C4-2B (cell line): Measurements from ENCODE around the gene CCDC201.

ENCODE experiments used
- ZFX ChIP-seq: fragments of 450-650 bp; IDR thresholded peaks from 2 replicates; pipeline ENCODE4 v1.6.1; 2017
- TF ChIP-seq, protein P1 (sequence below): fragments of 450-650 bp; conservative IDR thresholded peaks from 2 replicates; pipeline ENCODE4 v1.5.1; 2017; ENCODE audit warnings: mild to moderate bottlenecking

DNA sequence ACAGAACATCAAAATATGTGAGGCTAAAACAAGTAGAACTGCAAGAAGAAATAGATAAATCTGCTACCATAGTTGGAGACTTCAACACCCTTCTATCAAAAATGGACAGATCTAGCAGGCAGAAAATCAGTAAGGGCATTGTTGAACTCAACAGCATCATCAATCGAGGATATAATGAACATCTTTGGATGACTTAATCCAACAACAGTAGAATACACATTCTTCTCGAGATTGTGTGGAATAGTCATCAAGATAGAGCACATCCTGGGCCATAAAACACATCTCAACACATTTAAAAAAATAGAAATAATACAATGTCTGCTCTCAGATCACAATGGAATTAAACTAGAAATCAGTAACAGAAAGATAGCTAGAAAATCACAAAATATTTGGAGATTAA is 25.3 kb upstream of the CCDC201 start:
- TF ChIP-seq, protein P1, sequence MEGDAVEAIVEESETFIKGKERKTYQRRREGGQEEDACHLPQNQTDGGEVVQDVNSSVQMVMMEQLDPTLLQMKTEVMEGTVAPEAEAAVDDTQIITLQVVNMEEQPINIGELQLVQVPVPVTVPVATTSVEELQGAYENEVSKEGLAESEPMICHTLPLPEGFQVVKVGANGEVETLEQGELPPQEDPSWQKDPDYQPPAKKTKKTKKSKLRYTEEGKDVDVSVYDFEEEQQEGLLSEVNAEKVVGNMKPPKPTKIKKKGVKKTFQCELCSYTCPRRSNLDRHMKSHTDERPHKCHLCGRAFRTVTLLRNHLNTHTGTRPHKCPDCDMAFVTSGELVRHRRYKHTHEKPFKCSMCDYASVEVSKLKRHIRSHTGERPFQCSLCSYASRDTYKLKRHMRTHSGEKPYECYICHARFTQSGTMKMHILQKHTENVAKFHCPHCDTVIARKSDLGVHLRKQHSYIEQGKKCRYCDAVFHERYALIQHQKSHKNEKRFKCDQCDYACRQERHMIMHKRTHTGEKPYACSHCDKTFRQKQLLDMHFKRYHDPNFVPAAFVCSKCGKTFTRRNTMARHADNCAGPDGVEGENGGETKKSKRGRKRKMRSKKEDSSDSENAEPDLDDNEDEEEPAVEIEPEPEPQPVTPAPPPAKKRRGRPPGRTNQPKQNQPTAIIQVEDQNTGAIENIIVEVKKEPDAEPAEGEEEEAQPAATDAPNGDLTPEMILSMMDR, result no peak
- no peak for TF ChIP-seq ZFX
